Psoas muscle (tissue), 8 donors: ENCODE data around the gene PRAC2. TPM values are rescaled to one million over a fixed set of nuclear protein-coding genes. Genes with fewer than 3 reads are reported as not detected.

Source experiments
- ATAC-seq, 4 donors: fragments of 200-7000 bp; cut with Tn5 transposase; one replicate each; pipeline ENCODE4 v1.9.1; 2020; ENCODE audit warnings: moderate library complexity in 3 of 4, mild to moderate bottlenecking in 2 of 4
- DNase-seq, 2 donors: peaks; one replicate each; pipeline ENCODE4 v3.0.0-alpha.2; 2020
- H3K27ac ChIP-seq: fragments of 200-600 bp; one replicate; pipeline ENCODE4 v1.8.0; 2022
- H3K27me3 ChIP-seq, 3 donors: fragments of 200-600 bp in 1 of 3; one replicate each; pipeline versions ENCODE4 v1.6.1 to v1.8.0; 2013 to 2022; ENCODE audit warnings: low read length in 2 of 3, mild to moderate bottlenecking in 2 of 3, moderate library complexity in 1 of 3; ENCODE audit not compliant: insufficient read depth in 3 of 3
- H3K36me3 ChIP-seq, 2 donors: fragments of 200-600 bp in 1 of 2; one replicate each; pipeline versions ENCODE4 v1.6.1 to v1.8.0; 2013 to 2022; ENCODE audit warnings: low read depth in 1 of 2, mild to moderate bottlenecking in 1 of 2, moderate library complexity in 1 of 2; ENCODE audit not compliant: insufficient read depth in 1 of 2
- H3K4me1 ChIP-seq: fragments of 200-600 bp; one replicate; pipeline ENCODE4 v1.8.0; 2022
- H3K4me3 ChIP-seq: fragments of 200-600 bp; one replicate; pipeline ENCODE4 v1.8.0; 2022; ENCODE audit warnings: mild to moderate bottlenecking
- H3K9me3 ChIP-seq: fragments of 200-600 bp; one replicate; pipeline ENCODE4 v1.8.0; 2022
- WGBS, 3 donors: extraction: QIAGEN DNeasy Blood & Tissue Kit; methylation state at CpG; one replicate each; pipeline versions ENCODE4 v1.1.6 to v1.1.7; 2013; 5-methylcytosine and 5-hydroxymethylcytosine counted together
- intact Hi-C, 2 donors: fragments of 100-400 bp; cut with DNase I; formaldehyde crosslinking; loops; one replicate each; pipeline versions ENCODE4 v1.11.0 to v1.14.2; 2022
- polyA plus RNA-seq, 3 donors: library from polyadenylated mRNA; stranded (reverse); fragments of 200-250 nt; gene quantifications; one replicate each; pipeline ENCODE4 v1.2.3, GENCODE V29; 2013
- total RNA-seq, 4 donors: library from RNA; stranded (reverse); fragmentation: NEBNext Ultra II Directional in 2 of 4; extraction: Animal tissue kit (Norgen Biotek cat#: 25700) in 2 of 4; gene quantifications; one replicate each; pipeline versions ENCODE4 v1.2.1 to v1.2.4, GENCODE V29; 2021 to 2023
- TF ChIP-seq, protein P1 (sequence below): fragments of 200-600 bp; IDR thresholded peaks from one replicate; pipeline ENCODE4 v1.8.0; 2022; ENCODE audit warnings: antibody characterized with exemption
- donor health status: healthy with polysubstance abuse.
- donor health status: DM: no; HTN: no; CAD: no; lungs with moderate emphysema.
- donor health status: Bipolar disorder and iron deficiency.
- donor health status: healthy.
- donor health status: DM: yes; HTN: yes; CAD: no.
- donor health status: DM: no; HTN: no; CAD: no.
- donor health status: DM: no; HTN: no; CAD: no.
- donor health status: DM: yes; HTN: yes; CAD: no.

Gene PRAC2
- total and polyA plus RNA-seq, 7 donors, result not detected

DNA sequence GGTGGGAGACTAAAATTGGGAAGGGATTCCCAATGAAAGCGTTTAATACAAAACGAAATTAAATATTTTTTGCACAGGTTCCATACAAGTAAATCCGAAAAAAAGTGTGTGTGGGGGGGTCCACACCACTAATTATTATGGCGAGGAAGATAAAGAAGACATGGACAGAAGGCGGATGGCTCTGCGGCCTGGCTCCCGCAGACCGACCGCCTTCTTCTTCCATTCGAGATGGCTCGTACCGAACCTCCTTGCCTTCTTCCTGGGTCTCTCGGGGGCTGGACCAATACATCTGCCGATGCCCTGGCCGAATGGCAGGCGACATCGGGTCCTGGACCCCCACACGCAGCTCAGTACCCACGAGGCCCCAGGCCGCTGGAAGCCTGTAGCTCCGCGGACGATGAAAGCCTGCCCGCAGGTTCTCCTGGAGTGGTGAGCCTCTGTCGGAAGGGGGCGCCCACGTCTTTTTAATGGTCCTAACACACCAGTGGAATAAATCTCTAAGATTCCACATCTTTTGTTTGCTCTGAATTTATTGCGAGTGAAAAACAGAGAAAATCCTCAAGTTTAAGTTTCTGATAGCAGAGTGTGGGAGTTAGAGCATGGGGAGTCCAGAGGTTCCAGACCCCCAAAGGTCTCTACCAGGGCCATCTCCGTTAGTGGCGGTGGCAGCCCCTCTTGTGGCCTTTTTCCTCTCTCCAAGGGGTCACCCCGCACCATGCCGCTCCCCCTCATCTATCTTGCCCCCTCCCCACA, 1.4 kb downstream of the PRAC2 start:
- Histone ChIP-seq H3K4me1 (peaks cover 13% of the 10 kb centered on the region), H3K36me3 (no peaks in the 10 kb centered on the region), H3K9me3 (no peaks in the 10 kb centered on the region), H3K27ac (no peak overlapping the region), H3K4me3 (no peak overlapping the region), H3K27me3 (peaks cover 9 to 99% (median 60%) of the 10 kb centered on the region in 3 donors)
- TF ChIP-seq, protein P1, sequence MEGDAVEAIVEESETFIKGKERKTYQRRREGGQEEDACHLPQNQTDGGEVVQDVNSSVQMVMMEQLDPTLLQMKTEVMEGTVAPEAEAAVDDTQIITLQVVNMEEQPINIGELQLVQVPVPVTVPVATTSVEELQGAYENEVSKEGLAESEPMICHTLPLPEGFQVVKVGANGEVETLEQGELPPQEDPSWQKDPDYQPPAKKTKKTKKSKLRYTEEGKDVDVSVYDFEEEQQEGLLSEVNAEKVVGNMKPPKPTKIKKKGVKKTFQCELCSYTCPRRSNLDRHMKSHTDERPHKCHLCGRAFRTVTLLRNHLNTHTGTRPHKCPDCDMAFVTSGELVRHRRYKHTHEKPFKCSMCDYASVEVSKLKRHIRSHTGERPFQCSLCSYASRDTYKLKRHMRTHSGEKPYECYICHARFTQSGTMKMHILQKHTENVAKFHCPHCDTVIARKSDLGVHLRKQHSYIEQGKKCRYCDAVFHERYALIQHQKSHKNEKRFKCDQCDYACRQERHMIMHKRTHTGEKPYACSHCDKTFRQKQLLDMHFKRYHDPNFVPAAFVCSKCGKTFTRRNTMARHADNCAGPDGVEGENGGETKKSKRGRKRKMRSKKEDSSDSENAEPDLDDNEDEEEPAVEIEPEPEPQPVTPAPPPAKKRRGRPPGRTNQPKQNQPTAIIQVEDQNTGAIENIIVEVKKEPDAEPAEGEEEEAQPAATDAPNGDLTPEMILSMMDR, result peak; percentile 64
- peak; percentile 69 to 85 (median 71) for ATAC-seq
- intact Hi-C loops, result loop anchor here (5.0 kb wide), 1 partner anchor 68 kb away; no protein-coding TSS in a partner anchor
- peak; percentile 82 to 90 for DNase-seq
- 13 to 14% (median 13%) methylated on average over 32 of the region's 32 CpGs for WGBS, 3 donors

DNA sequence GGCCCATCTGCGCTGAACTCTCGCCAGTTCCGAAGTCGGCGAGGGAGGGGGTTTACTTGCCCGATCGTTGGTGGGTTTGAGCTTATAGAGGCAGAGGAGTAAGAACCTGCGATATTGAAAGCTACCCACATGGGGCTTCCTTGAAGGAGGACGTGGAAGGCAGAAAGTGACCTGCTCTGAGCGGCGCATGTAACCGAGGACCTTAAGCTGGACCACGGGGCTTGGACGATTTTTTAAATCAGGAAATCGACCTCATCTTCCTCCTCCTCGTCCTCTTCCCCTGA, 2.0 kb downstream of the PRAC2 start:
- no peaks in the 10 kb centered on the region for H3K36me3 ChIP-seq
- H3K4me1 ChIP-seq, result peaks cover 13% of the 10 kb centered on the region
- TF ChIP-seq, protein P1, result no peak
- DNase-seq (no peak), ATAC-seq (no peak)
- no peaks in the 10 kb centered on the region for H3K9me3 ChIP-seq
- no peak overlapping the region for H3K4me3 ChIP-seq
- peaks cover 9 to 99% (median 60%) of the 10 kb centered on the region in 3 donors for H3K27me3 ChIP-seq
- 1 to 5% (median 3%) methylated on average over 16 of the region's 16 CpGs for WGBS, 3 donors
- intact Hi-C loops, result loop anchor here in 1 of 2 donors (5.0 kb wide), 1 partner anchor 67 kb away; no protein-coding TSS in a partner anchor
- no peak overlapping the region for H3K27ac ChIP-seq

DNA sequence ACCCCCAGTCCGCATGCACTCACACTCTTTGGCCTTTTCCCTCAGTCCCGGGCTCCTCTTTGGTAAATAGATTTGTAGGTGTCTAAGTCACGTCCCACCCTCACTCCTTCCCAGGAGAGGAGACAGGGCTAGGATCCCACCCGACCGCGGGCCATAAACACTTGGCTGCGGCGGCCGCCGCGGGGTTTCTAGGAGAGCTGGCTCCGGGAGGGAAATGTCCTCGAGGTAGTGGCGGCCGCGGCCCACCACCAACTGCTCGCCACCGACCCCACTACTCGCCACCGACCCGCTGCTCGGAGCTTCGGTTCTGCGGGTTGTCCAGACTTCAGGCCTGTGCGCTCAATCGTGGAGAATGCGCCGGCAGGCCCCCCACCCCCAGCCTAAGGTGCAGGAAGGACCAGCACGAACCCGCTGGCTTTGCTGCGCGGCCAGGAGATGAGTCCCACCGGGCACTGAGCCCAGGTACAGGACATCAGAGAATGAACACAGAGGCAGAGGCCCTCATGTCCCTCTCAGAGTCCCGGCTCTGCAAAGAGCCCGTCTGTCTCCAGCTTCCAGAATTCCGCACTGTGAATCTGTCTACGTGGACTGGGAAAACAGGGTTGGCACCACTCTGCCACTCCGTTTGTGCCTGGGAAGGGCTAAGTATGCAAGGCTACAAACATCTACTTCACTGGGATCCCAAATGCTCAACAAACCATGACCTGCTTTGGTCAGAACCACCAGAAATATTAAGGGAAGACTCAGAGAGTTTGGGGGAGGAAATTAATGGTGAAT, 2.5 kb downstream of the PRAC2 start:
- TF ChIP-seq, protein P1, result no peak
- intact Hi-C loops, result loop anchor here in 1 of 2 donors (5.0 kb wide), 1 partner anchor 67 kb away; no protein-coding TSS in a partner anchor

DNA sequence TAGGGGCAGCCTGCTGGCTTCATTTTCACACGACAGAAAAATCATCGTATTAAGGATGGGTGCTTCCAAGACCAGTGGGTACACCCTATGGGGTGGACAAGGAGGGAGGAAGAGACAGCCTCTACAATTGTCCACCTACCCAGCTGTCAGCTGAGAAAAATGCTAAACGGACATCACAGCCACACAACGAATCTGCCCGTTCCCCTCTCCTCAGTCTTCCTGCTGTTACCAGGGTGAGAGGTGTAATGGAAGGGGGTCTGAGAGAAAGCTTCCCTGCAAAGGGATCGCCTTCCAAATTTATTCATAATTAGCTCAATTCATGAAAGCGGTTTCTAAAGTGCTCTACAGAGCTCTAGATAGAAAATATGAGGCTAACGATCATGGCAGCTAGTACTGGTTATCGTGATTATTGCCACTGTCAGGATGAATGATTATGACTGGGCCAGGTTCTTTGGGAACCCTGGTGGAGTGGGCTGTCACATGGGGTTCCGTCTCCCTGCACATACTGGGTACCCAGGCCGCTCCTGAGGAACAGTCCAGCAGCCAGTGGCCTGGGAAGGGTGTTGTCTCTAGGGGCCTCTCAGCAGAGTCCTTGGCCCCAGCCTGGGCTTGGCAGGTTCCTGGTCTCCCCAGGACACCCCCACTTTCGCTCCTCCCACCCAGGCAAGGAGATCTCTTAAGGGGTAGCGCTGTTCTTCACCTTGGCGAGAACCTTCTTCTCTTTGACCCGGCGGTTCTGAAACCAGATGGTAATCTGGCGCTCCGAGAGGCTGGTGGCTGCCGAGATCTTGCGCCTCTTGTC, 3.3 kb downstream of the PRAC2 start:
- Histone ChIP-seq H3K27ac (no peak overlapping the region), H3K4me1 (peaks cover 13% of the 10 kb centered on the region), H3K4me3 (no peak overlapping the region), H3K27me3 (peaks cover 4 to 97% (median 51%) of the 10 kb centered on the region in 3 donors), H3K36me3 (no peaks in the 10 kb centered on the region), H3K9me3 (no peaks in the 10 kb centered on the region)
- no peak for DNase-seq
- TF ChIP-seq, protein P1, result no peak
- intact Hi-C loops, result loop anchor here in 1 of 2 donors (5.0 kb wide), 1 partner anchor 66 kb away; no protein-coding TSS in a partner anchor
- WGBS, 3 donors, result 14 to 17% (median 17%) methylated on average over 19 to 20 of the region's 20 CpGs
- ATAC-seq, result no peak

More for the DNA sequence above, 2.5 kb downstream of the PRAC2 start:
- no peaks in the 10 kb centered on the region for H3K9me3 ChIP-seq
- peaks cover 13% of the 10 kb centered on the region for H3K4me1 ChIP-seq
- no peak overlapping the region for H3K4me3 ChIP-seq
- no peak overlapping the region for H3K27ac ChIP-seq
- WGBS, 3 donors, result 4 to 6% (median 5%) methylated on average over 37 to 38 of the region's 38 CpGs
- DNase-seq (no peak), ATAC-seq (no peak)
- peaks cover 6 to 99% (median 57%) of the 10 kb centered on the region in 3 donors for H3K27me3 ChIP-seq
- no peaks in the 10 kb centered on the region for H3K36me3 ChIP-seq
